SU-DHL-6 (cell line): Measurements from ENCODE around the gene CCND1.

Experiments
- H2AFZ ChIP-seq: fragments of 200-600 bp; sonication (generic); 2 replicates; pipeline ENCODE4 v1.6.1; 2014; ENCODE audit warnings: low read depth, mild to moderate bottlenecking, moderate library complexity, mixed read lengths, antibody characterized with exemption, low read length; ENCODE audit not compliant: severe bottlenecking
- H3F3A ChIP-seq: fragments of 200-600 bp; shearing (Covaris generic); 2 replicates; pipeline ENCODE4 v1.6.0; 2016; ENCODE audit warnings: antibody characterized with exemption, mild to moderate bottlenecking; ENCODE audit not compliant: insufficient read depth
- H3K27ac ChIP-seq: fragments of 200-600 bp; sonication (generic); 2 replicates; pipeline ENCODE4 v1.5.1; 2016; ENCODE audit warnings: low read depth, mild to moderate bottlenecking, low read length, moderate library complexity, mixed read lengths
- H3K27me3 ChIP-seq: fragments of 200-600 bp; sonication (generic), shearing (Covaris generic); 2 replicates; pipeline ENCODE4 v1.6.0; 2014; ENCODE audit warnings: mild to moderate bottlenecking, low read length
- H3K36me3 ChIP-seq: fragments of 200-600 bp; sonication (generic); 2 replicates; pipeline ENCODE4 v1.6.1; 2014; ENCODE audit warnings: mild to moderate bottlenecking, low read length, mixed read lengths
- H3K4me2 ChIP-seq: fragments of 300-600, 200-600 bp; shearing (Covaris generic), sonication (generic); 2 replicates; pipeline ENCODE4 v1.6.0; 2014; ENCODE audit warnings: low read length, low read depth, mild to moderate bottlenecking; ENCODE audit not compliant: poor library complexity, severe bottlenecking
- H3K4me3 ChIP-seq: fragments of 200-600 bp; sonication (generic); 2 replicates; pipeline ENCODE4 v1.5.1; 2014; ENCODE audit warnings: antibody characterized with exemption, low read length, mild to moderate bottlenecking, mixed read lengths; ENCODE audit not compliant: insufficient read depth, poor library complexity, severe bottlenecking
- H3K79me2 ChIP-seq: fragments of 200-600 bp; sonication (generic); 2 replicates; pipeline ENCODE4 v1.6.1; 2014; ENCODE audit warnings: mild to moderate bottlenecking, low read length, moderate library complexity; ENCODE audit not compliant: insufficient read depth
- H3K9ac ChIP-seq: fragments of 200-600 bp; sonication (generic); 2 replicates; pipeline ENCODE4 v1.7.0; 2014; ENCODE audit warnings: mild to moderate bottlenecking, low read length
- H3K9me2 ChIP-seq: fragments of 200-600 bp; sonication (generic); replicated peaks from 2 replicates; pipeline ENCODE4 v1.6.1; 2014; ENCODE audit warnings: low read length; ENCODE audit not compliant: insufficient read depth
- H3K9me3 ChIP-seq: fragments of 200-600 bp; sonication (generic); 2 replicates; pipeline ENCODE4 v1.6.1; 2014; ENCODE audit warnings: low read length, mixed read lengths; ENCODE audit not compliant: insufficient read depth
- H4K20me1 ChIP-seq: fragments of 200-600 bp; sonication (generic); 2 replicates; pipeline ENCODE4 v1.6.1; 2014; ENCODE audit warnings: low read depth, mild to moderate bottlenecking, antibody characterized with exemption, low read length, moderate library complexity, mixed read lengths
- CTCF ChIP-seq: fragments of 200-600 bp; sonication (generic); IDR thresholded peaks from one replicate; pipeline ENCODE4 v1.5.1; 2017; ENCODE audit warnings: antibody characterized with exemption, mild to moderate bottlenecking, low read length, moderate library complexity; ENCODE audit not compliant: insufficient read depth, poor library complexity, severe bottlenecking
- EZH2phosphoT487 ChIP-seq: fragments of 200-600 bp; sonication (generic), shearing (Covaris generic); conservative IDR thresholded peaks from 2 replicates; pipeline ENCODE4 v1.6.1; 2018; ENCODE audit warnings: mild to moderate bottlenecking, antibody characterized with exemption, low read length, moderate library complexity, mixed read lengths

The CCND1 gene

GRCh38 chr11:69700278-69701140, 59.6 kb downstream of the CCND1 start:
- Histone ChIP-seq H3K4me2 (no peak overlapping the region), H3K27ac (no peak overlapping the region), H4K20me1 (no peaks in the 10 kb centered on the region), H3K9me3 (no peaks in the 10 kb centered on the region), H3K9ac (no peak overlapping the region), H3K79me2 (no peaks in the 10 kb centered on the region), H3K27me3 (no peaks in the 10 kb centered on the region), H3K9me2 (no peaks in the 10 kb centered on the region), H3F3A (no peaks in the 10 kb centered on the region), H2AFZ (no peak overlapping the region), H3K36me3 (no peaks in the 10 kb centered on the region), H3K4me3 (no peak overlapping the region)
- TF ChIP-seq CTCF (no peak), EZH2phosphoT487 (no peak)

GRCh38 chr11:69702239-69702691, 61.3 kb downstream of the CCND1 start:
- H3K36me3 ChIP-seq = no peaks in the 10 kb centered on the region
- no peaks in the 10 kb centered on the region for H3F3A ChIP-seq
- no peaks in the 10 kb centered on the region for H3K79me2 ChIP-seq
- H3K27ac ChIP-seq = no peak overlapping the region
- no peak overlapping the region for H3K9ac ChIP-seq
- H3K27me3 ChIP-seq = no peaks in the 10 kb centered on the region
- H4K20me1 ChIP-seq = no peaks in the 10 kb centered on the region
- H3K4me2 ChIP-seq = no peak overlapping the region
- H3K4me3 ChIP-seq = no peak overlapping the region
- H3K9me3 ChIP-seq = no peaks in the 10 kb centered on the region
- H2AFZ ChIP-seq = no peak overlapping the region
- H3K9me2 ChIP-seq = no peaks in the 10 kb centered on the region
- TF ChIP-seq CTCF = no peak
- TF ChIP-seq EZH2phosphoT487 = no peak

- Histone ChIP-seq H3K27ac (no peak overlapping the region), H4K20me1 (no peaks in the 10 kb centered on the region)
Measured at GRCh38 chr11:69702769-69703452, 62.0 kb downstream of the CCND1 start.

More at GRCh38 chr11:69702769-69703452, 62.0 kb downstream of the CCND1 start:
- Histone ChIP-seq H3K4me3 (no peak overlapping the region), H3K79me2 (no peaks in the 10 kb centered on the region), H3F3A (no peaks in the 10 kb centered on the region), H3K9me3 (no peaks in the 10 kb centered on the region), H3K4me2 (no peak overlapping the region), H3K27me3 (no peaks in the 10 kb centered on the region), H3K9me2 (no peaks in the 10 kb centered on the region), H3K36me3 (no peaks in the 10 kb centered on the region), H3K9ac (no peak overlapping the region), H2AFZ (no peak overlapping the region)
- TF ChIP-seq CTCF = no peak
- no peak for TF ChIP-seq EZH2phosphoT487
